ENCODE results near the gene CD52.

The CD52 gene

DNA sequence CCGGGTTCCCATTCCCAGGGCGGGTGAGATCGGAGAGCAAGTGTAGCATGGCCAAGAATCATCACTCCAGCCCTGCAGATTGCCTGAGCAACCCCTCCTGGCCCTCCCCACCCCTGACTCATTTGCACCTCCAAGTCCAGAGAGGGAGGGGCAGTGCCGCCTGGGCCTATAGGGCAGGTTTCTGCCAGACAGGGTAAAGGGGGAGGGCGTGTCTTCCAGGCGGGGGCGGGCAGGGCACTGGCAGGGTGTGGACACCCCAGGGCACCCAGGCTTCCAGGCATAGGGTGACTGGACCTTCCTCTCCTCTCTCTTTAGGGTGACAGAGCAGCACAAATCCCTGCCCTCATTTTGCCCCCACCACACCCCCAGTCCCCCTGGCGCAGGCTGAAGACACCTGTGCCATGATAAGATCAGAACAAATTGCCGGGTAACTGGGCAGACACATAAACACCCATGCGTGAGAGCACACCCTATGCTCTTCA is 39.4 kb downstream of the CD52 start:
- no peak for DNase-seq

DNA sequence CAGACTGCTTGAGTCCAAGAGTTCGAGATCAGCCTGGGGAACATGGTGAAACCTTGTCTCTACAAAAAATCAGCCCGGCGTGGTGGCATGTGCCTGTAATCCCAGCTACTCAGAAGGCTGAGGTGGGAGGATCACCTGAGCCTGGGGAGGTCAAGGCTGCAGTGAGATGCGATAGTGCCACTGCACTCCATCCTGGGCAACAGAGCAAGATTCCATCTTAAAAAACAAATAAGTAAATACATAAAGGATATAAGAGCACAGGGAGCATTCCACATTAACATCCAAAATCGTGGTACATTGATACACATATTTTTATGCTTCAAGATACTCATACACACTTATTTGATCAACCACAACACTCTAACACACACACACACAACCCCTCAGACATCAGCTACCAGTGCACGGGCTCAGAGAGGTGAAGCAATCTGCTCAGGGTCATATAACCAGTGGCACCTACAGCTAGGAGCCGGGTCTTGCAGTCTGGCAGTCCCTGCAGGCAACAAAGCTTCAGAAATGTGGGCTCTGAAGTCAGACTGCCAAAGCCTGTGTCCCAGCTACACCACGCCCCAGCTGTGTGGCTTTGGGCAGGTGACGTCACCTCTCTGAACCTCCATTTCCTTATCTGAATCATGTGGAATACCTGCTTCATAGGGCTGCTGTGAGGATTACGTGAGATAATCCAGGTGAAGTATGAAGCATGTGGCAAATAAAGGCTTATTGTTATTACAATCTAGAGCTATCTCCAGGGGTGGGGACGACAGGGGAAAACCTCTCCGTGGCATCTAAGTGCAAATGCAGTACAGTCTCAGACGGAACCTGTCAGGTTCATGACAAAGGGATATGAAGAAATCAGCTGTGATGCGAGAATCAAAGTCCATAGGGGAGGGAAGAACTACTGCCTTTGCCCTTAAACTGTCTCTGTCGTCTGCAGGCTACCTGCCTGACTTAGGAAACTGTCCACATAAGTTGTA is 40.9 kb downstream of the CD52 start:
- no peak for DNase-seq

DNA sequence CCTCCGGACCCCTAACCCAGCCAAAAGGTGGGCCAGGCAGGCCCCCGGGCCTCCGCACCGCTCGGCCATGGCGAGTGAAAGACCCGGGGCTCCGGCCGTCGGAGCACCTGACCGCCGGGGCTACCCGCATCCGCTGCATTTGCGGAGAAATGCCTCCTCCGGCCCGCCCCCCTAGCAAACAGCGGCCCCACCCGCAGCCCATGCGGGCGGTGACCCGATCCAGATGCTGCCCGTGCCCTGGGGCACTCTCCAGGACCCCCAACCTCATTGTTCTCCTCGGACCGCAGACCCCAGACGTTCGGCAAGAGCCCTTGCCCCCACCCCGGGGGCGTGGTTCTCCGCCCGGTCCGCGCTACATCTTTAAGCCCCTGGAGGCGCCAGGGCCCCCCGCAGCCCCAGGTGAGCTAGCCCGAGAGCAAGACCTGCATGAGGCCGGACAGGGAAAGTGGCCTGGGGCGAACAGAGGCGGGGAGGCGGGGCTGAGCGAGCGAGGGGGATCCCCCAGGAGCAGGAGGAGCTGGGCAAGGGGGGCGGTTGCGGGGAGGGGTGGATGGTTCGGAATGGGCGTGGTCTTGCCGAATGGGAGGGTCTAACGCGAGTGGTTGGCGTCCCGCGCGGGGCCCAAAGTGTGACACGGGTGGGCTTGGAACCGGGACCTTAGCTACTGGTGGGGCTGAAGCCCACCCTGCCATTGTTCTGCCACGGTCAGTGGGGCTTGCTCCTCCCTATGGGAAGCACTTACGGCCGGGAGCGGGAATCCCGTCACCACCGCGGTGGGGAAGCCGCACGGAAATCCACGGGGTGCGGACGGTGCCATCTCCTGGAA is 42.4 kb downstream of the CD52 start:
- no peak for DNase-seq

DNA sequence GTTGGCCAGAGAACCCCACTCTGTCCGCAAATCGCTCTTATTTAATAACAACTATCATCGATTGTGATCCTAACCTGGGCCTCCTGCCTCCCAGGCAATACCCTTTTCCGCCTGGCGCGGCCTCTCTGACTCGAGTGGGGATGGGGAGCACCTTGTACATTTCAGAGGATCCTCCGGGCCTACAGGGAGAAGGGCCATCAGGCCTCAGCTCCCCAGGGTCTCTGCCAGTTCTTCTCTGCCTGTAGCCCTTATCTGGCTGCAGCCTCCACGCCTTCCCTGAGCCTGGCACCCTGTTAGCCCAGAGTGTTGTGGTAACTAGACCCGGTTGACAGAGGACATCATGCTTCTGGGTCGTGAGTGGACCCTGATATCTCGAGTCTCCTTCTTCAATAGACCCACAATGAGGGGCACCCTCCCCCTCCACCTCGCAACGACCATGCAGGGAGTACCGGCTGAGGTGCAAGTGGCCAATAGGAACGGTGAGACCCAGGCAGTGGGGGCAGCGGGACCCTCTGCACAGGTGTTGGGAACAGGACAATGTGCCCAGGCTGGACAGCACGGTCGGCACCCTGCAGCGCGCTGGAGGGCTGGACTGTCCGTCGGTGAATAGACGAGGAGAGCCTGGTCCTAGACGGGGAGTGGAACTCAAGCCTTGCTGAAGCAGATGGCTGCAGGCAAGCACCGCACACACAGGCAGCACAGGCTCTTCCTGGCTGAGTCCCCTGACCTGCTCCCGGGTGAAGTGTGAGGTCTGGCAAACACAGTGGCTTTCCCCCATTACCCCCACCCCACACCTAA is 43.2 kb downstream of the CD52 start:
- no peak for DNase-seq

DNA sequence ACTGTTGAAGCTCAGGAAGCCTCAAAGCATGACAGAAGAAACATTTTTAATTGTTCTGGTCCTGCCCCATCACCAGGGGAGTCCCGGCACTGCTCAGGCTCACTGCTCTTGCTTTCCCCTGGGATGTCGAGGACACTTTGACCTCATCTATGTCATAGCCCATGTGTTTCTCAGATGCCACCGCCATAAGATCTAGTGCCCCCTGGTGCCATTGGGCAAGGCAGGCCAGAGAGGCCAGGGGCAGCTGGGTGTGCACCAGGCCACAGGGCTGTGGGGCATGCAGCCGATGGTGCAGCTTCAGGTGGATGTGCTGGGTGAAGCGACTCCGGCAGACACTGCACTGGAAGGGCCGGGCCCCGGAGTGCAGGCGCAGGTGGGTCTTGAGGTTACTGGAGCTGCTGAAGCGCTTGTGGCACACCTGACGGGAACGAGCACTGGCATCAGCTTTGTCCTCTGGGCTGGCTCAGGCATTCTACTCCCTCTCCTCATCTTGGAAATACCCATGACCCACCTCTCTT is 43.9 kb downstream of the CD52 start:
- no peak for DNase-seq

DNA sequence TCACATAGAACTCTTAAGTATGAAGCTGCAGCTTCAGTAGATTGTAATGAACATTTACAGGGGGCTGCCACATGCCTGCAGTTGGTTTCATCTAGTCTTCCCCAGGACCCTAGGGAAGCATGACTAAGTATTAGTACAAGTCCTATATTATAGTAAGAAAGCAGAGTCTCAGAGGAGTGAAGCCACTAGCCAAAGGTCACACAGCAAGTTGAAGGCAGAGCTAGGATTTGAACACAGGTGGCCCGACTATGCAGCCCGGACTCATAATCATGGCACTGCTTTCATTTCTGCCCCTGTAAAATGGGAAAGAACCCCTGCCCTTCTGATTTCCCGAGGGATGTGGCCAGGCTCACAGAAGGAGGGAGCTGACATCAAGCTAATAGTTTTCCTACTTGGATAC is 44.6 kb downstream of the CD52 start:
- DNase-seq = no peak

DNA sequence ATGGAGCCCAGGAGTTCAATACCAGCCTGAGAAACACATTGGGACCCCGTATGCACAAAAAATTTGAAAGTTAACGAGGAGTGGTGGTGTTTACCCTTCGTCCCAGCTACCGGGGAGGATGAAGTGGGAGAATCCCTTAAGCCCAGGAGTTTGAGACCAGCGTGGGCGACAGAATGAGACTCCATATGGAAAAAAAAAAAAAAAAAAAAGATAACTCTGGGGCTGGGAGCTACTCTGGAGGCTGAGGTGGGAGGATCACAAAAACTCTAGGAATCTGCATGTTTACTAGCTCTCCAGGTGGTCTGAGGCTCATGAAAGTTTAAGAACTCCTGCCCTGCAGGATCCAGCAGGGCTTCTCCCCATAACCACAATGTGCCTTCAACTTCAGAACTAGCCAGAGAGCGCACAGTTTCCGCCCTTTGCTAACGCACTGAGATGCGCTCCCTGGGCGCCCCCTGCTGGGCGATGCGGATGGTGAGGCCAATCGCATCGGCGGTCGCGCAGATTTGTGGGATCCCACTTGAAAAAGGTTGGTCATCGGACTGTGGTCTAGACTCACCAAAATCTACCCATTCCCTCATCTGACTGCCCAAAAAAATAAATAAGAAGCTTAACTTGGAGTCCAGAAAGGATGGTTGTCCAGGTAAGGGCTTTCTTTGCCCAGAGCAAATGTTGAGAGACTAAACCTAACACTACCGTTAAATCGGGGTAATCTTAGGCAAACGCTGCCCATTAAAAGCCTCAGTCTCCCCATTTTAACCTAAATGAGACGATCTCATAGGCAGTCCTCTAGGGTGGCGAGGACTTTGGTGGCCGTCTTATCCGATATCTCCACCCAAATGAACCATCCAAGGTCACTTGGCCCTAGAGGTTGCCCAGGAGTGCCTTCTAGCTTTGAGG is 46.0 kb downstream of the CD52 start:
- peak; percentile 67 for DNase-seq

DNA sequence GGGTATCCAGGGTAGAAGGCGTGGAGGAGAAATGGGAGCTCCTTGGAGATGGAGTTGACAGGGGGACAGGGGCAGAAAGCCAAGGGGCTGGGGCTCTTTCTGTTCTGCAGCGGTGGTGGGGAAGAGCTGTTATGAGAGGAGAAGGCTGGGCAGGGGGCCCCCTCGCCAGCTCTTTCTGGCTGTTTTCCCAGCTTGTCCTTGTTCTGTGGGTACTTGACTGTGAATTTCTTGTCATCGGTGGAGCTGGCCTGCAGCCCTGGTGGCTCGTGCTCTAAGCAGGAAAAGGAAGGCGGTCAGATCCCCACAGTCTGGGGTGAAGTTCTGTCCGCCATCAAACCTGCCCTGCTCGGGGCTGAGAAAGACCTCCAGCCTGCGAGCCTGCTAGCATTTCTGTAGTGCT is 47.2 kb downstream of the CD52 start:
- no peak for DNase-seq

DNA sequence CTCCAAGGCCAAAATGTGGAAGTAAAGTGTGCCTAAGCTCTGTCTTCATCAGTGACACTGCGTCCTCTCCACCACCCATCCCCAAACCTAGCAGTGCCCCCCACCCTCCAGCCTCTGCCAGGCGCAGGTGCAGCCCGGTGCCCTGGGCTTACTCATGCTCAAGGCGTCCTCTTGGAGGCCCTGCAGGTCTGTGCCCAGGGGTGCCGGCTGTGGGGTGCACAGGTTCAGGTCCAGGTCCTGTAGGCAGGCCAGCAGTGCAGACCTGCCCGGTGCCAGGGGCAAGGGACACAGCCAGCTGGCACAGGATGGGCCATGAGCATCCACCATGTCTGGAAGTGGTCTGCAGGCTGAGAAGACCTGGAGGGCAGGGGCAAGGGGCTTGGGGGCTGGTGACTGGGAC is 49.7 kb downstream of the CD52 start:
- no peak for DNase-seq

DNA sequence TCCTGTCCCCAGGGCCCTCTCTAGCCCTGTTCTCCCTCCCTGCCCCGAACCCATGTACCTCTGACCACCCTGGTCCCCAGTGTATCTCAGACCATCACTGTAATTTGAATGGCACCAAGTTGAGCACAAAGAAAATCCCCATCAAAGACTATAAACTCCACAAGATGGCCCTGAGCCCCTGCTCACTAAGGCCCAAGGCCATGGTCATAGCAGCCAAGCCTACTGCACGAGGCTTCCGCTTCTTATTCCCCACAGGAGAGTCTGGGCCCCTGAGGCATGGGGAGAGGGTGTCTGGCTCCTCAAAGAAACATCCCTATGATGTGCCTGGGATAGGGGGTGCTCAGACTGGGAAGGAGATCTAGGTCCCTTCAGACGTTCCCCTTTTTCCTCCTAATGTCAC is 50.2 kb downstream of the CD52 start:
- DNase-seq = no peak

DNA sequence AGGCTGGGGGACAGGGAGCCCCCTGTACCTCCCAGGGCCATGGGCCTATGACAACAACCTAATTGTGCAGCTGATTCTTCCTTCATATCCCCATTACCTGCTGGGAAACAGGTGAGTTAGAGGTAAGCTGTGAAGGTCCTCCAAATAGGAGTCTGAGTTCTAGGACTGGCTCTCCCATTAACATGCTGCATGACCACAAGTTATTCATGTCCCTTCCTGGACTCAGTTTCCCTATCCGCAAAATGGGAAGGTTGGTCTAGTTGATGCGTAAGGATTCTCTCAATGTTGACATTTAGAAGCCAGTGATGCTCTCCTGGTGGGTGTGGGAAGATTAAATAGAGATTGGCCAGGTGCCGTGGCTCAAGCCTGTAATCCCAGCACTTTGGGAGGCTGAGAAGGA is 50.7 kb downstream of the CD52 start:
- no peak for DNase-seq
